ENCODE results near the gene CUTC.

The CUTC gene

DNA sequence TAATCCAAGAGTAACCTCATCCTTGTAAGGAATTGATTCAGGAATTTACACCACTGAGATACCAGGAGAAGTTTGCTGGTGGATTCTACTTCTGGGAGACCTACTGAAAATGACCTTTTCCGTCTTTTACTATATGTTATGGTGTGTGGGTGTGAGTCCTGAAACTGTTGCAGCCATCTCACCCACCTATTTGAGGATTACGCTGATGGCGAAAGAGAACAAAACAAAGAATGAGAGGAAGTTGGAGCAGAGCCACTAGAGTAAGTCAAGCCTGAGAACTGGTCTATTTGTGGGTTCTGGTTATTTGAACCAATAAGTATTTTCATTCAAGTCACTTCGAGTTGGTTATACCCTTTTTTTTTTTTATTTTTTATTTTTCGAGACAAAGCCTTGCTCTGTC, 37.7 kb downstream of the CUTC start:
- Histone ChIP-seq H3K9ac (ENCODE audit: low read depth, low read length) (no peak overlapping the region), H3K36me3 (ENCODE audit: control insufficient read depth, insufficient read depth, low read length) (no peaks in the 10 kb centered on the region), H3K4me3 (ENCODE audit: low read depth, low read length) (no peak overlapping the region), H3K9me3 (ENCODE audit: control insufficient read depth, insufficient read depth, low read length) (no peaks in the 10 kb centered on the region), H3K27me3 (ENCODE audit: control insufficient read depth, insufficient read depth, low read length) (no peaks in the 10 kb centered on the region), H3K4me1 (ENCODE audit: control insufficient read depth, insufficient read depth, low read length) (no peaks in the 10 kb centered on the region)

DNA sequence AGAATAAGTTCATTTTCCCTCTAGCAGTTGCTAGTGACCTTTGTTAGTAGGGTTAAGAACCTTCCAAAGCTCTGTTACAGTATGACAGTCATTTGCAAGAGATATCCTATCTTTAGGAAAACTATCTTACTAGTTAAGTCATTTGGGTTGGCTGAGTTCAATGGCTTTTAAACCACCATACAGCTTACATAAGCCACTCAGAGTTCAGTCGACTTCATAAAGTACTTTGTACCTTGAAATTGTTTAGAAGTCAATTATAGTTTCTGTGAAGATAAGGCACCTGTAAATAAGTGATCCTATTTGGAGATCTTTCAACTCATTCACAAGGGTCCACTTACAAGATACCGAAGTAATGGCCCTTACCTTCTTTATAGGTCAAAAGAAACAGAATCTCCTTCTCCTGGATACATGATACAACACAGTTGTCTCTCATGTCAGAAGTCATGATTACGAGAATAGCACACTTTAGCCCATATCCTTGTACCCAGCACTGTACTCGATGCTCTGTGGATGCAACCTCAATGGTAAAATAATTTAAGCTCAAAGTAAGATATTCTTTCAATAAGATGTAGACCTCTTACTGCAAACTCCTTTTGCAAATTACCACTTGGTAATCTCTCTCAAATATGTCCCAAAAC, 38.5 kb downstream of the CUTC start:
- Histone ChIP-seq H3K36me3 (ENCODE audit: control insufficient read depth, insufficient read depth, low read length) (no peaks in the 10 kb centered on the region), H3K4me3 (ENCODE audit: low read depth, low read length) (no peak overlapping the region), H3K27me3 (ENCODE audit: control insufficient read depth, insufficient read depth, low read length) (no peaks in the 10 kb centered on the region), H3K9ac (ENCODE audit: low read depth, low read length) (no peak overlapping the region), H3K4me1 (ENCODE audit: control insufficient read depth, insufficient read depth, low read length) (no peaks in the 10 kb centered on the region), H3K9me3 (ENCODE audit: control insufficient read depth, insufficient read depth, low read length) (no peaks in the 10 kb centered on the region)

DNA sequence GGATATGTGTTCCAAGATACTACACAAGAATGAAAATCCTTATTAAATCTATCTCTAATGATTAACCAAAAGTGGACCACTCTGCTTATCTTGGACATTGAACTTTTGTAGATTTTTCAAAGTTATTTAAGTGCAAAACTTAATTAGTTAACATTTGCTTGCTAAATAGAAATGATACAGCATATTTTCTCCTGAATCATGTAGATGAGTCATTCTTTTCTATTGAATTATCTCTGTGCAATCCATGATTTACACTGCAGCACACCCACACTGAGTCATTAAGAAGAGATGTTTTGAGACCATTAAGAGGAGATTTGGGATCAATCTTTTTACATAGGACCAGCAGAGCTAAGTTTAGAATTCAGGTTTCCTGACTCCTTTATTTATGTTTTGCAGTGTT, 43.8 kb downstream of the CUTC start:
- H3K4me3 ChIP-seq (ENCODE audit: low read depth, low read length) = no peak overlapping the region
- H3K27me3 ChIP-seq (ENCODE audit: control insufficient read depth, insufficient read depth, low read length) = no peaks in the 10 kb centered on the region
- peaks cover 5% of the 10 kb centered on the region for H3K4me1 ChIP-seq (ENCODE audit: control insufficient read depth, insufficient read depth, low read length)
- no peak overlapping the region for H3K9ac ChIP-seq (ENCODE audit: low read depth, low read length)
- H3K36me3 ChIP-seq (ENCODE audit: control insufficient read depth, insufficient read depth, low read length) = no peaks in the 10 kb centered on the region
- H3K9me3 ChIP-seq (ENCODE audit: control insufficient read depth, insufficient read depth, low read length) = no peaks in the 10 kb centered on the region

DNA sequence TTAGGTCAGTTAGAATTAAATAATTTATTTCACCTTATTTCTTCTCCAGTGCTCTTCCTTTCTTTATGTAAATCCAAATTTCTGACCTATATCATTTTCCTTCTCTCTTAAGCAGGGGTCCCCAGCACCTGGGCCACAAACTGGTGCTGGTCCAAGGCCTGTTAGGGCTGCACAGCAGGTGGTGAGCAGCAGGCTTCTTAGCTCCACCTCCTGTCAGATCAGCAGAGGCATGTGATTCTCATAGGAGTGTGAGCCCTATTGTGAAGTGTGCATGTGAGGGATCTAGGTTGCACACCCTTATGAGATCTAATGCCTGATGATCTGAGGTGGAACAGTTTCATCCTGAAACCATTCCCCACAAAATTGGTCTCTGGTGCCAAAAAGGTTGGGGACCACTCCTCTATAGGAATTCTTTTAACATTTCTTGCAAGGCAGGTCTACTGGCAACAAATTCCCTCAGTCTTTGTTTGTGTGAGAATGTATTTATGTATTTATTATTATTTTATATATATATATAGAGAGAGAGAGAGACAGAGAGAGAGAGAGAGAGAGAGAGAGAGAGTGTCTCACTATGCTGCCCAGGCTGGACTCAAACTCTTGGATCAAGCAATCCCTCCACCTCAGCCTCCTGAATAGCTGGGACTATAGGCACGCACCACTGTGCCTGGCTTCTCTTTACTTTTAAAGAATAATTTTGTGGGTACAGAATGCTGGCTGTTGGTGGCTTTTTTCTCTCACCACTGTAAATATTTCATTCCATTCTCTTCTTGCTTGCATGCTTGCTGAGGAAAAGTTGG, 46.1 kb downstream of the CUTC start:
- Histone ChIP-seq H3K4me1 (ENCODE audit: control insufficient read depth, insufficient read depth, low read length) (peaks cover 5% of the 10 kb centered on the region), H3K27me3 (ENCODE audit: control insufficient read depth, insufficient read depth, low read length) (no peaks in the 10 kb centered on the region), H3K9me3 (ENCODE audit: control insufficient read depth, insufficient read depth, low read length) (no peaks in the 10 kb centered on the region), H3K9ac (ENCODE audit: low read depth, low read length) (no peak overlapping the region), H3K36me3 (ENCODE audit: control insufficient read depth, insufficient read depth, low read length) (no peaks in the 10 kb centered on the region), H3K4me3 (ENCODE audit: low read depth, low read length) (no peak overlapping the region)

DNA sequence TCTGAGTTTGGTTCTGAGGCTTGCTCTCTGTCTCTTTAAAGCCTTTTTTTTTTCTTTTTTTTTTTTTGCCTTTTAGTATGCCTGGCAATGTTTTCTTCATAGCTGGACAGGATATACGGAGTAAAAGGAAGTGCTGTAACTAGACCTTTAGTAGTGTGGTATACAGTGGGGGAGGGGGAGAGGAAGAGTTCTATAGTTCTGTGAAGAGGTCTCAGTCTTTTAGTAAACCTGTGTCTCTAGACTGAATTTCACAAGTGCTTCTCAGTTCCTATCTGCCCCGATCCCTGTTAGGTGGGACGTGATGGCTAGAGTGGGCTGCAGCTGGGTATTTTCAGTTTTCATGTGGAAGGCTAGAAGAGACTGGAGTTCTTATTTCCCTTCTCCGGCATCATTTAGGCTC, 47.3 kb downstream of the CUTC start:
- no peaks in the 10 kb centered on the region for H3K9me3 ChIP-seq (ENCODE audit: control insufficient read depth, insufficient read depth, low read length)
- H3K27me3 ChIP-seq (ENCODE audit: control insufficient read depth, insufficient read depth, low read length) = no peaks in the 10 kb centered on the region
- no peak overlapping the region for H3K4me3 ChIP-seq (ENCODE audit: low read depth, low read length)
- peaks cover 7% of the 10 kb centered on the region for H3K4me1 ChIP-seq (ENCODE audit: control insufficient read depth, insufficient read depth, low read length)
- H3K9ac ChIP-seq (ENCODE audit: low read depth, low read length) = no peak overlapping the region
- no peaks in the 10 kb centered on the region for H3K36me3 ChIP-seq (ENCODE audit: control insufficient read depth, insufficient read depth, low read length)

DNA sequence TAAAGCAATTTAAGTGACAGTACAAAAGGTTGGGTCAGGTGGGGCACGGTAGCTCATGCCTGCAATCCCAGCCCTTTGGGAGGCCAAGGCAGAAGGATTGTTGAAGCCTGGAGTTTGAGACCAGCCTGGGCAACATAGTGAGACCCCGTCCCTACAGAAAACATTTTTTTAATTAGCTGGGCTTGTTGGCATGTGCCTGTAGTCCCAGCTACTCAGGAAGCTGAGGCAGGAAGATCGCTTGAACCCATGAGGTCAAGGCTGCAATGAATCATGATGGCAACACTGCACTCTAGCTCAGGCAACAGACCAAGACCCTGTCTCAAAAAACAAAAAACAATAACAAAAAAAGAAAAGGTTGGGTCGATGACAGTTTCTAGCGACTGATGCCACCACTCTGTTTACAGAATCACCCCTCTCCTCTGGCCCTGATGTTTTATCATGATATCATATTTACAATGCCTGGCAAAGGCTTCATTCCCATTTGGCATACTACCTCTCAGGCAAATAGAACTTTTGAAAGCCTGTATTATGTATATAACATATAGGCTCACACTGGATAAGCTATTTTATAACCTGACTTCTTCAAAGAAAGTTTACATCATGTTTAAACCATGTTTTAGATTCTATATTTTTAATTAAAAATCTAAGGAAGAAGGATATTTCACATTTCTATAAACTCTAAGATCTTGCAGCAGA, 49.8 kb downstream of the CUTC start:
- no peaks in the 10 kb centered on the region for H3K27me3 ChIP-seq (ENCODE audit: control insufficient read depth, insufficient read depth, low read length)
- H3K36me3 ChIP-seq (ENCODE audit: control insufficient read depth, insufficient read depth, low read length) = no peaks in the 10 kb centered on the region
- no peak overlapping the region for H3K4me3 ChIP-seq (ENCODE audit: low read depth, low read length)
- H3K9me3 ChIP-seq (ENCODE audit: control insufficient read depth, insufficient read depth, low read length) = no peaks in the 10 kb centered on the region
- H3K4me1 ChIP-seq (ENCODE audit: control insufficient read depth, insufficient read depth, low read length) = peaks cover 17% of the 10 kb centered on the region
- no peak overlapping the region for H3K9ac ChIP-seq (ENCODE audit: low read depth, low read length)

DNA sequence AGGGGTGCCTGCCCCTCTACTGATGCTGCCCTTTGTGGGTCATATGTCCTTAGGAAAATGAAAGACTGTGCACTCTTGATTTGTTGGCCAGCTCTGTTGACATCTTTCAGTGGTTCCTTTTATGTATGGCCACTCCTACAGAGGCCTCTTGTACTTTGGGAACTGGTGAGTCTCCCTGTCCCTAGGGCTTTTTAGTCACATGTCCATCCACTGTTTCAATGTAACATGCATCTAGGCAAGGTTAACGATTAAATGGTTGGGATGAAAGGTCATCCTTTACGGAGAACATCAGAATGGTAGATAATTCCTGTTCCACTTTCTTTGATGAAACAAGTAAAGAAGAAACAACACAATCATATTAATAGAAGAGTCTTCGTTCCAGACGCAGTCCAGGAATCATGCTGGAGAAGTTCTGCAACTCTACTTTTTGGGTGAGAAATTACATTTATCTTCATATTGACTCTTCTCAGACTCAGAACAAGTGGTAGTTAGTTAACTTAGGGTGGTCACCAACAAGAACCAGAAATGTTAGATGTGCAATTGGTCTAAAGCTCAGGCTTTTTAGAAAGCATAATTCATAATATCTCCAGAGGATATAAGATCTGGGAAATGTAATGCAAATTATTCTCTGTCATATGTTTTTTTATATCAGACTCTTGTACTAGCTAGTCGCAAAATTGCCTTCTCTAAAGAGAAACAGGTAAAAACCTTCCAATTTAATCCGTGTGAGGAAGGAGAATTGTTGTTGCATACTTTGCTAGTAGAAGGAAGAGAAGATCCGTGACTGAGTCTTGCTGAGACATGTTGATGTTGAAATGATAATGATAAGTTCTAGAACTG, 50.6 kb downstream of the CUTC start, which contains the start of gene ABCC2:
Gene ABCC2, plus strand, starts transcription at position 194 of the 840 bp plus-strand sequence. Its CDS starts 205 bp downstream, at position 399.
- H3K9me3 ChIP-seq (ENCODE audit: control insufficient read depth, insufficient read depth, low read length) = no peaks in the 10 kb centered on the region
- no peak within 1 kb of the TSS for H3K4me3 ChIP-seq (ENCODE audit: low read depth, low read length)
- peaks cover 17% of the 10 kb centered on the region for H3K4me1 ChIP-seq (ENCODE audit: control insufficient read depth, insufficient read depth, low read length)
- H3K27me3 ChIP-seq (ENCODE audit: control insufficient read depth, insufficient read depth, low read length) = no peaks in the 10 kb centered on the region
- no peak within 1 kb of the TSS for H3K9ac ChIP-seq (ENCODE audit: low read depth, low read length)
- H3K36me3 ChIP-seq (ENCODE audit: control insufficient read depth, insufficient read depth, low read length) = no peaks in the 10 kb centered on the region

DNA sequence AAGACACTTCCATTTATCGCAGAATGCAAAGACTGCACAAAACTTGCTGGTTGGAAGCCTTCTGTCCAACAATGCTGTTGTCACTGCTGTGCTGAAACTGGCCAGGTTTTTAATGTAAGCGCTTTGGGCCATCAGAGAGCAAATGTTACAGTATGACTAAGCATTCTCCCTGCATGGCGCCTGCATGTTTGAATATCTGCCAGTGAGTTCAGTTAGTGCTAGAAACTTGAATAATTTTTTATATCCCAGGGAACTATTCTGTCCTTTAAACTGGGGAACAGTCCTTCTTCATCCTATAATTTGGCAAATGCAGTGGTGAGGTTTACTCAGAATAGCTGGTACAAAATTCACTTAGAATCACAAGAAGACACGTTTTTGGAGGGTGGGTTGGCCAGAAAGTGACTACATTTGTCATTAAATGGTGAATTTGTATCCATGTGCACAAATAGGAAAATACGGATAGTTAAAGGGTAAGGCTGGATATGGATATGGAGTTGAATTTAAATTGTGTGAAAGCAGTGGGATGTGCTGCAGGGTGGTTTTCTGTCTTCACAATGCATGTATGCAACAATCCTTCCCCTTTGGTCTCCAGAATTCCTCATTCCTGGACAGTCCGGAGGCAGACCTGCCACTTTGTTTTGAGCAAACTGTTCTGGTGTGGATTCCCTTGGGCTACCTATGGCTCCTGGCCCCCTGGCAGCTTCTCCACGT, 52.1 kb downstream of the CUTC start:
- H3K36me3 ChIP-seq (ENCODE audit: control insufficient read depth, insufficient read depth, low read length) = no peaks in the 10 kb centered on the region
- H3K4me1 ChIP-seq (ENCODE audit: control insufficient read depth, insufficient read depth, low read length) = peaks cover 17% of the 10 kb centered on the region
- H3K9me3 ChIP-seq (ENCODE audit: control insufficient read depth, insufficient read depth, low read length) = no peaks in the 10 kb centered on the region
- no peaks in the 10 kb centered on the region for H3K27me3 ChIP-seq (ENCODE audit: control insufficient read depth, insufficient read depth, low read length)
- H3K4me3 ChIP-seq (ENCODE audit: low read depth, low read length) = no peak overlapping the region
- H3K9ac ChIP-seq (ENCODE audit: low read depth, low read length) = no peak overlapping the region

DNA sequence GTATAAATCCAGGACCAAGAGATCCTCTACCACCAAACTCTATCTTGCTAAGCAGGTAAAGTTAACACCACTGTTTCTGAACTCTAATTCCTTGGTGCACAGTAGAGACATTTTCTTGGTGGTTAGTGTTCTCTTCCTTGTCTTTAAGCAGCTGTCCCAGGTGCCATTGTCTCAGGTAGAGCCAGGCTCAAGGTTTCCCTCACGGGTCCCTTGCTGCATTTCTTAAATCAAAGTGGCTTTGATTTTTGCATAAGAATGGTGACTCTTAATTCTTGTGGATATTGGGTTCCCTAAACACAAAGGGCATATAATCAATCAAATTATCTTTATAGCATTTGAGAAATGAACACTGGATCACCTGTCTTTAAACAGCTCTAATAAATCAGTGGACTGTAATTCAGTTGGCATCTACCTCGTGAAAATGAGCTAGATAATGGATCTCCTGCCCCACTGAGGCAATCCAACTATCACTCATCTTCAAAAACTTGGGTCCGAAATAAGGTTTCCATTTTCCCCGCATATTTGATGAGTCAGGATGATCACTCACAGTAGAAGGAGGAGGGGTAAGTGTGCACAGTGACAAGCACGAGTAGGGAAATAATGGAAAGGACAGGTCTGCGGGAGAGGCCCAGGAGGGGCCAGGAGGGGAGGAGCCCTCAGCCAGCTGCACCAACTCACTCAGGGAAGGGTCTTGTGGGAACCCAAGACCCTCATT, 52.9 kb downstream of the CUTC start:
- Histone ChIP-seq H3K36me3 (ENCODE audit: control insufficient read depth, insufficient read depth, low read length) (no peaks in the 10 kb centered on the region), H3K9ac (ENCODE audit: low read depth, low read length) (no peak overlapping the region), H3K4me3 (ENCODE audit: low read depth, low read length) (no peak overlapping the region), H3K4me1 (ENCODE audit: control insufficient read depth, insufficient read depth, low read length) (peaks cover 12% of the 10 kb centered on the region), H3K9me3 (ENCODE audit: control insufficient read depth, insufficient read depth, low read length) (no peaks in the 10 kb centered on the region), H3K27me3 (ENCODE audit: control insufficient read depth, insufficient read depth, low read length) (no peaks in the 10 kb centered on the region)

DNA sequence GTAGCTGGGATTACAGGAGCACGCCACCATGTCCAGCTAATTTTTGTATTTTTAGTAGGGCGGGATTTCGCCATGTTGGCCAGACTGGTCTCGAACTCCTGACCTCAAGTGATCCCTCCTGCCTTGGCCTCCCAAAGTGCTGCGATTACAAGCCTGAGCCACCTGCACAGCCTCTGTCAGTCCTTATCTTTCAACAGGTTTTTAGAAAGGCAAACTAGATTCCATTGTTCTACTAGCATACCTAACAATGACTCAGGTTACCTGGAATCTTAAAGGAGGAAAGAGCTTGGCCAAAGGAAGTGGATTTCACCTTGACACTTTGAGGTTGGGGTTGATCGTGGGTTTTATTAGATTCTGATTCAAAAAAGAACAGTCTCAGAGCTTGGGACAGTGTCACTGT, 53.6 kb downstream of the CUTC start:
- H3K27me3 ChIP-seq (ENCODE audit: control insufficient read depth, insufficient read depth, low read length) = no peaks in the 10 kb centered on the region
- H3K9me3 ChIP-seq (ENCODE audit: control insufficient read depth, insufficient read depth, low read length) = no peaks in the 10 kb centered on the region
- H3K4me1 ChIP-seq (ENCODE audit: control insufficient read depth, insufficient read depth, low read length) = peaks cover 12% of the 10 kb centered on the region
- H3K9ac ChIP-seq (ENCODE audit: low read depth, low read length) = no peak overlapping the region
- H3K4me3 ChIP-seq (ENCODE audit: low read depth, low read length) = no peak overlapping the region
- no peaks in the 10 kb centered on the region for H3K36me3 ChIP-seq (ENCODE audit: control insufficient read depth, insufficient read depth, low read length)
